Spleen (tissue), 13 donors: Measurements from ENCODE around the gene TAC3. TPM values are rescaled to one million over a fixed set of nuclear protein-coding genes. Genes with fewer than 3 reads are reported as not detected.

Source experiments
- DNase-seq: peaks from one replicate; pipeline ENCODE4 v3.0.0-alpha.2; 2020
- H3K27ac ChIP-seq, 8 donors: fragments of 200-600 bp; sonication (generic) in 7 of 8; 1 replicate in 4 of 8; 2 replicates in 4 of 8; pipeline versions ENCODE4 v1.5.0 to v1.8.0; 2016 to 2021; ENCODE audit warnings: inconsistent platforms in 4 of 8, mild to moderate bottlenecking in 4 of 8, moderate library complexity in 1 of 8
- H3K27me3 ChIP-seq, 7 donors: fragments of 200-600 bp; sonication (generic) in 6 of 7; replicated peaks in 1 of 7; 1 replicate in 4 of 7; 2 replicates in 3 of 7; pipeline versions ENCODE4 v1.5.0 to v1.8.0; 2016 to 2021; ENCODE audit warnings: inconsistent platforms in 3 of 7, mild to moderate bottlenecking in 1 of 7
- H3K36me3 ChIP-seq, 6 donors: fragments of 200-600 bp; sonication (generic) in 5 of 6; 1 replicate in 4 of 6; 2 replicates in 2 of 6; pipeline versions ENCODE4 v1.5.0 to v1.8.0; 2016 to 2021; ENCODE audit warnings: inconsistent platforms in 2 of 6
- H3K4me1 ChIP-seq, 6 donors: fragments of 200-600 bp; sonication (generic) in 5 of 6; 1 replicate in 3 of 6; 2 replicates in 3 of 6; pipeline versions ENCODE4 v1.5.0 to v1.8.0; 2016 to 2021; ENCODE audit warnings: inconsistent platforms in 3 of 6
- H3K4me3 ChIP-seq, 8 donors: fragments of 200-600 bp; sonication (generic) in 7 of 8; 1 replicate in 4 of 8; 2 replicates in 4 of 8; pipeline versions ENCODE4 v1.5.0 to v1.8.0; 2016 to 2021; ENCODE audit warnings: inconsistent platforms in 4 of 8, mild to moderate bottlenecking in 4 of 8, moderate library complexity in 2 of 8
- H3K9me3 ChIP-seq, 8 donors: fragments of 200-600 bp; sonication (generic) in 7 of 8; 1 replicate in 4 of 8; 2 replicates in 4 of 8; pipeline versions ENCODE4 v1.5.0 to v1.8.0; 2016 to 2021; ENCODE audit warnings: inconsistent platforms in 4 of 8
- CTCF ChIP-seq, 11 experiments: fragments of 200-600 bp in 7 of 11; fragments of 450-650 bp in 4 of 11; sonication (generic) in 4 of 11; IDR thresholded peaks in 8 of 11; conservative IDR thresholded peaks in 3 of 11; 1 replicate in 7 of 11; 2 replicates in 4 of 11; pipeline versions ENCODE4 v1.4.0 to v1.8.0; 2016 to 2021; ENCODE audit warnings: antibody characterized with exemption in 11 of 11, inconsistent platforms in 4 of 11, mild to moderate bottlenecking in 1 of 11
- POLR2A ChIP-seq, 3 donors: fragments of 450-650 bp; IDR thresholded peaks; one replicate each; pipeline ENCODE4 v1.5.1; 2017; ENCODE audit warnings: antibody characterized with exemption in 3 of 3, mild to moderate bottlenecking in 1 of 3
- POLR2AphosphoS5 ChIP-seq, 3 donors: sonication (generic); formaldehyde crosslinking; IDR thresholded peaks; one replicate each; pipeline ENCODE4 v1.5.1; 2017; ENCODE audit warnings: antibody characterized with exemption in 3 of 3
- WGBS, 5 donors: extraction: QIAGEN DNeasy Blood & Tissue Kit in 3 of 5; methylation state at CpG; one replicate each; pipeline versions ENCODE4 v1.1.5 to v1.1.7; 2013 to 2018; 5-methylcytosine and 5-hydroxymethylcytosine counted together
- intact Hi-C: fragments of 100-400 bp; cut with DNase I; formaldehyde crosslinking; loops from one replicate; pipeline ENCODE4 v1.15.0; 2023; ENCODE audit warnings: low total_unique reads
- long read RNA-seq, 2 donors: transcript quantifications; one replicate each; lab custom pipeline, GENCODE V29; 2026
- polyA plus RNA-seq, 3 donors: library from polyadenylated mRNA; stranded (reverse); fragments of 200-250 nt; gene quantifications; one replicate each; pipeline ENCODE4 v1.2.1, GENCODE V29; 2013
- total RNA-seq, 7 donors: library from RNA; depleted of rRNA in 3 of 7; stranded (reverse); fragments of >200 nt in 3 of 7; fragmentation: NEBNext Ultra II Directional in 4 of 7; extraction: Animal tissue kit (Norgen Biotek cat#: 25700) in 4 of 7; gene quantifications; one replicate each; pipeline versions ENCODE4 v1.1.0 to v1.2.1, GENCODE V29; 2016 to 2021
- donor health status: healthy with polysubstance abuse.
- donor health status: DM: no; HTN: no; CAD: no; lungs with moderate emphysema.
- donor health status: DM: no; HTN: no; CAD: no.
- donor health status: Bipolar disorder and iron deficiency.
- donor health status: healthy.
- donor health status: DM: no; HTN: no; CAD: no.
- donor health status: DM: yes; HTN: yes; CAD: no.

TAC3 gene
- total RNA-seq (not detected), polyA plus RNA-seq (under 1 TPM in 2 of 3 donors, not detected in 1; 0.11 to 0.20 TPM)
- long read RNA-seq, donor 1: 0 reads
- long read RNA-seq, donor 2, partial matches to known transcripts: 0 of 1 reads
- long read RNA-seq, donor 2, other reads (novel, unspliced or antisense): 0 of 1 reads

- no peak for TF ChIP-seq CTCF (IDR thresholded peaks at IDR 0.05 in 8 of 11, conservative IDR thresholded peaks at IDR 0.05 in 3 of 11)
- TF ChIP-seq POLR2AphosphoS5 (IDR thresholded peaks at IDR 0.05): no peak
- no peak for TF ChIP-seq POLR2A (IDR thresholded peaks at IDR 0.05)
- no peak for DNase-seq
Measured at GRCh38 chr12:57016348-57016747, at the start of gene TAC3. TSS of gene TAC3 (minus strand) at chr12:57016529. CDS start at chr12:57015797, 732 bp downstream.

GRCh38 chr12:57063991-57064685, 47.8 kb upstream of the TAC3 start:
- intact Hi-C loops: loop anchor here (5.0 to 10.0 kb wide), 2 partner anchors 57 to 309 kb away; partner anchors contain the start of genes PRIM1 and ZBTB39
- no peaks in the 10 kb centered on the region for H3K9me3 ChIP-seq
- H3K4me3 ChIP-seq: peak overlapping the region in 1 of 8 donors; percentile 1
- DNase-seq: no peak
- 27 to 45% (median 40%) methylated on average over 5 of the region's 5 CpGs for WGBS, 5 donors
- peaks cover 8 to 48% (median 23%) of the 10 kb centered on the region in 6 donors for H3K4me1 ChIP-seq
- H3K36me3 ChIP-seq: peaks cover 0 to 52% (median 15%) of the 10 kb centered on the region in 6 donors
- peak overlapping the region; percentile 57 to 85 (median 78) for H3K27ac ChIP-seq
- no peaks in the 10 kb centered on the region for H3K27me3 ChIP-seq
- no peak for TF ChIP-seq POLR2AphosphoS5 (IDR thresholded peaks at IDR 0.05)
- no peak for TF ChIP-seq POLR2A (IDR thresholded peaks at IDR 0.05)
- TF ChIP-seq CTCF (IDR thresholded peaks at IDR 0.05 in 8 of 11, conservative IDR thresholded peaks at IDR 0.05 in 3 of 11): no peak

More at GRCh38 chr12:57016348-57016747, at the start of gene TAC3:
- Histone ChIP-seq H3K36me3 (no peaks in the 10 kb centered on the region), H3K4me3 (no peak within 1 kb of the TSS), H3K9me3 (no peaks in the 10 kb centered on the region), H3K27me3 (peaks cover 0 to 13% (median 0%) of the 10 kb centered on the region in 7 donors), H3K27ac (no peak within 1 kb of the TSS), H3K4me1 (peaks cover 0 to 17% (median under 1%) of the 10 kb centered on the region in 6 donors)
- intact Hi-C loops: loop anchor here (5.0 kb wide), 1 partner anchor 41 kb away; no protein-coding TSS in a partner anchor
- 73 to 90% (median 84%) methylated on average over 5 to 6 of the region's 6 CpGs for WGBS, 5 donors

GRCh38 chr12:57058454-57058853, 42.1 kb upstream of the TAC3 start:
- 62 to 87% (median 79%) methylated on average over 1 of the region's 1 CpG for WGBS, 5 donors
- intact Hi-C loops: loop anchor here (5.0 kb wide), 1 partner anchor 41 kb away; the partner anchor contains the start of gene TAC3
- no peak overlapping the region for H3K4me3 ChIP-seq
- no peak for DNase-seq
- TF ChIP-seq POLR2AphosphoS5 (IDR thresholded peaks at IDR 0.05) (no peak), POLR2A (IDR thresholded peaks at IDR 0.05) (no peak), CTCF (IDR thresholded peaks at IDR 0.05 in 8 of 11, conservative IDR thresholded peaks at IDR 0.05 in 3 of 11) (no peak)
- H3K36me3 ChIP-seq: peaks cover 0 to 57% (median 9%) of the 10 kb centered on the region in 6 donors
- no peaks in the 10 kb centered on the region for H3K27me3 ChIP-seq
- no peaks in the 10 kb centered on the region for H3K9me3 ChIP-seq
- H3K27ac ChIP-seq: peak overlapping the region in 4 of 8 donors; percentile 61 to 75 (median 67)
- peaks cover 0 to 62% (median 26%) of the 10 kb centered on the region in 6 donors for H3K4me1 ChIP-seq
